GM12864 (cell line): ENCODE results near the gene LUC7L3.

Source experiments
- DNase-seq: peaks from one replicate; pipeline ENCODE4 v3.0.0-alpha.2; 2011; ENCODE audit warnings: low read depth
- H3K4me3 ChIP-seq: 2 replicates; pipeline ENCODE4 v1.5.1; 2011; ENCODE audit warnings: mild to moderate bottlenecking, low read depth, low read length, control low read depth
- CTCF ChIP-seq: IDR thresholded peaks from 2 replicates; pipeline ENCODE4 v1.5.1; 2011; ENCODE audit warnings: low read depth, mild to moderate bottlenecking, moderate library complexity, low read length, control low read depth, inconsistent platforms; ENCODE audit errors: missing control alignments

The LUC7L3 gene

GRCh38 chr17:50728881-50729765 lies 9.7 kb downstream of the LUC7L3 start:
- H3K4me3 ChIP-seq = no peak overlapping the region
- no peak for DNase-seq
- no peak for TF ChIP-seq CTCF

- DNase-seq = no peak
- no peak overlapping the region for H3K4me3 ChIP-seq
- TF ChIP-seq CTCF = no peak
These were observed 12.4 kb downstream of the LUC7L3 start for GRCh38 chr17:50731575-50732460.

GRCh38 chr17:50735287-50735686 lies 15.9 kb downstream of the LUC7L3 start:
- DNase-seq = no peak
- no peak for TF ChIP-seq CTCF
- no peak overlapping the region for H3K4me3 ChIP-seq

DNA sequence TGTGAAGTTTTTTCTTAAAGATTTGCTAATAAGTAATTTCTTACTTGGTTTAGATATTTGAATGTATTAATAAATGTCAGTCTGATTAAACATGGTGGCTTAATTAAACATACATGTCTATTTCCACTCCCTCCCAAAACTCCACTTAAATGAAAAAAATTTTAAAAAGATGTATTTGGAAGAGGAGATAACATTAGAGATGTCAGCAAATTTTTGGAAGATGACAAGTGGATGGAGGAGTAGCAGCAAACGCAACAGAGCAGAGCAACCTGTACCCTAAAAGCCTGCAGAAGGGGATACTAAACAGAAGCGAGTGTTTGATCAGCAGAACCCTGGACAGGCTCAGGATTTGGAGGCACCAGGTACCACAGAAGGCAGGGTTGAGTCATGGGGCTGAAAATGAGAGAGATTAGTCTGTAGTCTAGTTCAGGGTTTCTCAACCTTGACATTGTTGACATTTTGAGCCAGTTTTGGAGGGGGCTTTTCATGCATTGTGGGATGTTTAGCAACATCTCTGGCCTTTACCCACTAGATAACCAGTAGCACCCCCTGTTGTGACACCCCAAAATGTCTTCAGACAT lies 17.8 kb downstream of the LUC7L3 start:
- no peak overlapping the region for H3K4me3 ChIP-seq
- DNase-seq = no peak
- no peak for TF ChIP-seq CTCF

DNA sequence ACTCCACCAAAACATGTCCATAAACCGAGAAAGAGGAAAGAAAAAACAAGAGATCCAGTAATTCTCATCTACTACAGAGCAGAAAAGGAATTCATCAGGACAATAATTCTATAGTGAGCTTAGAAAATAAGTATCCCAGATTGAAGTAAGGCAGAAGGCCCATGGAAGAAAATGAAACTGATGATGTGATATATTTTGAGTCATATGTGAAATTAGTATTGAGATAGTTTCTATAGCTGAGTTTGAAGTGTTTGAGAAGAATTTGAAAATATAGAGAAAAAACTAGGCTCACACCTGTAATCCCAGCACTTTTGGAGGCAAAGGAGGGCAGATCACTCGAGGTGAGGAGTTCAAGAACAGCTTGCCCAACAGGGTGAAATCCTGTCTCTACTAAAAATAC lies 19.7 kb downstream of the LUC7L3 start:
- no peak for DNase-seq
- no peak for TF ChIP-seq CTCF
- no peak overlapping the region for H3K4me3 ChIP-seq

DNA sequence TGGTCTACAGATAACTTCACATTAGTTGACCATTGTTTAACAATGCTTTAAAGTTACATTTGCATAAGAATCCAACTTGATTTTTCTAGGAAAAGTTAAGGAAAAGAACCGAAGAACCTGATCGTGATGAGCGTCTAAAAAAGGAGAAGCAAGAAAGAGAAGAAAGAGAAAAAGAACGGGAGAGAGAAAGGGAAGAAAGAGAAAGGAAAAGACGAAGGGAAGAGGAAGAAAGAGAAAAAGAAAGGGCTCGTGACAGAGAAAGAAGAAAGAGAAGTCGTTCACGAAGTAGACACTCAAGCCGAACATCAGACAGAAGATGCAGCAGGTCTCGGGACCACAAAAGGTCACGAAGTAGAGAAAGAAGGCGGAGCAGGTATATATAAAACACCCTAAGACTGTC lies 26.2 kb downstream of the LUC7L3 start:
- H3K4me3 ChIP-seq = no peak overlapping the region
- no peak for TF ChIP-seq CTCF
- DNase-seq = no peak
